OCI-LY7 (cell line): ENCODE data around the gene GRIN3A.

Experiments
- CTCF ChIP-seq: fragments of 200-600 bp; sonication (generic); conservative IDR thresholded peaks from 2 replicates; pipeline ENCODE4 v1.5.1; 2014; ENCODE audit warnings: mild to moderate bottlenecking, antibody characterized with exemption, low read length, moderate library complexity, mixed read lengths
- EZH2phosphoT487 ChIP-seq: fragments of 200-600 bp; sonication (generic); IDR thresholded peaks from 2 replicates; pipeline ENCODE4 v1.6.1; 2018; ENCODE audit warnings: low read depth, borderline replicate concordance, mild to moderate bottlenecking, mixed run types, antibody characterized with exemption, low read length, moderate library complexity, mixed read lengths

- TF ChIP-seq CTCF (no peak), EZH2phosphoT487 (no peak)
Measured at GRCh38 chr9:101758304-101758930, 20.0 kb upstream of the GRIN3A start.
